A549 treated with AZD9567 at 1 μM for 4 hours (cell line): Measurements from ENCODE around the gene MLC1. TPM values are rescaled to one million over a fixed set of nuclear protein-coding genes. Genes with fewer than 3 reads are reported as not detected.

Experiments
- total RNA-seq: library from RNA; stranded (reverse); fragments of 200-300 nt; extraction: Qiagen RNA extraction; gene quantifications from 5 replicates; pipeline ENCODE4 v1.2.3, GENCODE V29; 2022; ENCODE audit not compliant: insufficient read depth

The MLC1 gene
- total RNA-seq, result not detected in 5 replicates

DNA sequence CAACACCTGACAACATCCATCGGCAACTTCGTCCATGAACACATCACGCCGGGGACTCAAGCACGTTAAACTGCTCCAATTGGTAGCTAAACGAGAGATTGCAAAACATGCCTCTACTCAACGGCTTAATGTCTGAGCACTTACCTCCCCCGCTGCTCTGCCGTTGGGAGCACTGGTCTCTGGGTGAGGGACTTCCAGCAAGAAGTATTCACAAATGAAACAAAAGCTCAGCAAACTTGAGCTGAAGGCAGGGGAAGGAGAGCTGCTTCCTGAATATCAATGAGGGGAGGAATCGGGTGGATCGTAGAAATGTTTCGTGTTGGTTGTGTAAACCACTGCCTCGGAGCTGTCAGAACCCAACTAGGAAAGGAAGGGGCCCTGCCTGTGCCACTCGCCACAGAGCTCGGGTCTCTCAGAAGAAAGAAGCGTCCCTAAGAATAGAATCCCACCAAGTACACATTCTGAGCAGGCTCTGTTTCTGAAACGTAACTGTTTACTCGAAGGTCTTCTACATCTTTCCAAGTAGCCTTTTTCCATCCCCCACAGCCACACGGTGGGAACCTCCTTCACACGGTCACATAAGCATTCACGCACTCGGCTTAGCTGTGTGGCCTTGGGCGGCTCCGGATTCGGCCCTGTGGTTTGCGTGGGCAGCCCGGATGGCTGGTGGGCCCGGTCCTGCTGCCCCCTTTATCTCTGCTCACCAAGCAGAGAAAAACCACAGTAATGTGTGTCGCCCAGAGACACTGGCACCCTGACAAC lies at the start of gene MLC1:
TSS of gene MLC1 (minus strand) at position 216 of the 762 bp plus-strand sequence. CDS start 524 bp downstream, outside the sequence.

DNA sequence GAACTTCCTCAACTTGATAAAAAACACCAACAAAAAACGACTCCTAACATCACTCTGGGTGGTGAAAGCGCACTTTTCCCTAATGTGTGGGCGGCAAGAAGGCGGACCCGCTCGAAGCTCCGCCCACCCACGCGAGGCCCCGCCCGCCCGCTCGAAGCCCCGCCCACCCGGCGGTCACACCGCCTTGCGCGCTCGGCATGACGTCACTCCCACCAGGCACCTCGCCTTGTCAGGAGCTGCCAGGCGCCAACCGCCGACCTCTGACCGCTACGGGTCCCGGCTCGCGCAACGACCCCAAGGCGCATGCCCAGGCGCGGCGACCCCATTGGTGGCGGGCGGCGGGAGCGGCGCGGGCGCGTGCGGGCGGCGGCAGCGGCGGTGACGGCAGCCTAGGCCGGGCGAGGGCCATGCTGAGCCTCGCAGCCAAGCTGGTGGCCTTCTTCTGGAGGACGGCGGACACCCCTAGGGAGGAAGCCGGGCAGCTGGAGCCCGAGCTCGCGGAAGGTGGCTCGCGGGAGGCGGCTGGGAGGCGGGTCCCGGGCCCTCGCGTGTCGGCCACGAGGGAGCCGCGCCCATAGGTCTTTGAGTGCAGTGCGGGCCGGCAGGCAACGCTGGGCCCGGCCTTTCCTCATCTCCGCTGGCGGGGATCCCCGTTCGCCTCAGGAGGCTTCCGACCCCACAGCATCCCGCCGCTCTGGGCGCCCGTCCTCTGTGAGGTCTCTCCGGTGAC lies 4.6 kb upstream of the MLC1 start, which contains the start of gene MOV10L1:
TSS of gene MOV10L1 (plus strand) at position 325 of the 730 bp plus-strand sequence. CDS start at position 408, 83 bp downstream.

DNA sequence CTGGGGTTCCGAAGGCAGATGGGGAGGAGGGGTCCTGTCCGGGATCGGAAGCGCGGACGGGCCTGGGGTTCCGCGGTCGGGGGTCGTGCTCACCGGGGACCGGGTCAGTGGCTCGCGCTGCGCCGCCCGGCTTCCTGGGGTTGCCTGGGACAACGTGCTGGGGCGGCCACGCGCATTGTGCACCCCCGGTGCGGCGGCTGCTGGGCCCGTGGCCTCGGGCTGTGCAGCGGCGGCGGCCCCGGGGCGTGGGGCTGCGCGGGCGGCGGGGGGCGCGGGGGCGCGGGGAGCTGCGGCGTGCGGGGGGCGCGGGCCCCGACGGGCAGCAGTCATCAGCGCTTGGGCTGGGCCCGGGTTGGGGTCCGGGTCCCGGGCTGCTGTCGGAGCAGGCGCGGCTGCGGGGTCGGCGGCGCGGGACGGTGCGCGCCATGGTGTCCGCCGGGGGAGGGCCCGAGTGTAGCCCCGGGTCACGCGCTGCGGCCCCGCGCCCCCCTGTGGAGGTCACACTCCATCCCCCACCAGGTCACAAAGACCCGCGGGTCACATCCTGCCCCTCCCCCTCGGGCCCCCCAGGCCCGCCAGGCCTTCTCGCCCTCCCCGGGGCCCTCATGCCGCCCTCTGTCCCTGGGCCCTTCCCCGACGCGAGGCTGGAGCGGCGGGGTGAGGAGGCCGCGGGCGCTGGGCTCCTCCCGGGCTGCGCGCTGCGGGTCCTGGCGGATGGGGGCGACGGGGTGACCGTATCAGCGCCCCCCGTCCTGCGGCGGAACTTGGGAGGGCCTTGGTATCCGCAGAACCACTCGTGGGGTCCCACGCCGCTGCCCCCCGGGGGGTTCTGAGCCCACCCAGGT lies 26.9 kb downstream of the MLC1 start, which contains the start of gene TTLL8:
TSS of gene TTLL8 (minus strand) at position 238 of the 845 bp plus-strand sequence.

DNA sequence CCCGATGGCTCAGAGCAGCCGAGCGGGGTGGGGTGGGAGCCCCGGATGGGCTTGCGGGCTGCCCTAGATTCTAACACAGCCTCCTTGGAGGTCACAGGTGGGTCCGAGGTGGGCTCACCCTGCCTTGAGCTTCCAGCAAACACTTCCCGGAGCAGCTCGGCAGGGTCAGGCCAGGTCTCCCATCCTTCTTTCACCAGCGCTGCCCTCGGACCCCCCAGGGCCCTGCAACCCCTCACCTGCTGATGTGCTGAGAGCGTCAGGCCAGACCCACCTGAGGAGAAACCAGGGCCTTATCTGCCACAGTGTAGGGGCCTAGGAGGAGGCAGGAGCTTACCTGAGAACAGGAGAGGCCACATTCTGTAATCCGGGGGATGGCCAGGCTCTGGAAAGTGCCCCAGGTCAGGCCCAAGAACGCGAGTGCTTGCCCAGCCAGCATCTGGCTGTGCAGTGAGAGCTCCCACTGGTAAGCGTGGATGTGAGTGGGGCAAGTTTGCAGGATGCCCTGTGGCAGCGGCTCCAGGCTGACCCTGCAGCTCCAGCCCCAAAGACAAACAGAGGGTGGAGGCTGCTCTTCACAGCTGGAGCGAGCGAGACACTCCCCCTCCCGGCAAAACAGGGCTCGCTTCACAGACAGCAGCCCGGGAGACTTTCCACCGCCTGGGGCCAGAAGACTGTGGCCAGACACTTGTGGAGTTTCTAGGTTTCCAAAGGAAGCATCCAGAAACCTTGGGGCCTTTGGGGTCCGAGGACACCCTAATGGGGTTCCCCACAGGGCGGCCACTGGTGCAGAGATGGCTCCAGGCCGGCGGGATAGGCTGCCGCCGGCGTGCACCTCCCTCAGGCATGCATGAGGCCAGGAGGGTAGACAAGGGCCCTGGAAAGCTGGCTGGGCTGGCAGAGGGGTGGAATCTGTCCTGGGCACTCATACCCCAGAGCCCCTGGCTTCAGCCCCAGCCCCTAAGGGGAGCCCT lies 72.7 kb downstream of the MLC1 start, which contains the start of gene IL17REL:
TSS of gene IL17REL (minus strand) at position 555 of the 971 bp plus-strand sequence. CDS start at position 436, 119 bp downstream.

Other genes starting within 250 kb of the MLC1 start
- 10.7 to 13.0 TPM (median 12.2 TPM) in 5 replicates for gene ZBED4, start 231.6 kb downstream of the MLC1 start, total RNA-seq
- gene ALG12, start 167.0 kb downstream of the MLC1 start, total RNA-seq, result 9.2 to 11.9 TPM (median 10.0 TPM) in 5 replicates
- 19.1 to 30.5 TPM (median 29.0 TPM) in 5 replicates for gene CRELD2, start 166.8 kb downstream of the MLC1 start, total RNA-seq
- gene PIM3, start 124.7 kb downstream of the MLC1 start, total RNA-seq, result 27.6 to 74.8 TPM (median 71.5 TPM) in 5 replicates
- gene IL17REL, start 72.7 kb downstream of the MLC1 start, total RNA-seq, result 0.03 to 0.05 TPM (median 0.04 TPM) in 3 of 5 replicates, not detected in the others
- gene TTLL8, start 27.1 kb downstream of the MLC1 start, total RNA-seq, result not detected in 5 replicates
- gene MOV10L1, start 4.6 kb upstream of the MLC1 start, total RNA-seq, result not detected in 5 replicates
- gene PANX2, start 85.3 kb upstream of the MLC1 start, total RNA-seq, result 3.7 to 6.1 TPM (median 5.7 TPM) in 5 replicates
- gene TRABD, start 100.5 kb upstream of the MLC1 start, total RNA-seq, result 22.1 to 36.4 TPM (median 35.5 TPM) in 5 replicates
- 9.7 to 22.0 TPM (median 20.0 TPM) in 5 replicates for gene SELENOO, start 115.6 kb upstream of the MLC1 start, total RNA-seq
- gene TUBGCP6, start 159.6 kb upstream of the MLC1 start, total RNA-seq, result 3.7 to 13.2 TPM (median 12.8 TPM) in 5 replicates
- gene HDAC10, start 165.8 kb upstream of the MLC1 start, total RNA-seq, result 9.1 to 13.8 TPM (median 13.0 TPM) in 5 replicates
- gene MAPK12, start 176.3 kb upstream of the MLC1 start, total RNA-seq, result 15.3 to 28.9 TPM (median 26.4 TPM) in 5 replicates
- 6.2 to 8.0 TPM (median 7.1 TPM) in 5 replicates for gene MAPK11, start 185.0 kb upstream of the MLC1 start, total RNA-seq
- 113 to 126 TPM (median 115 TPM) in 5 replicates for gene PLXNB2, start 222.2 kb upstream of the MLC1 start, total RNA-seq
- 2.3 to 4.0 TPM (median 4.0 TPM) in 5 replicates for gene DENND6B, start 241.6 kb upstream of the MLC1 start, total RNA-seq